ENCODE data around the gene RFX4. TPM values are rescaled to one million over a fixed set of nuclear protein-coding genes. Genes with fewer than 3 reads are reported as not detected.

RFX4 gene
- total and polyA plus RNA-seq, 2 of the 8 experiments (the other 6 are each of a cell fraction or from before 2014, with no cell fraction given), result 0.06 TPM; not detected in 1

DNA sequence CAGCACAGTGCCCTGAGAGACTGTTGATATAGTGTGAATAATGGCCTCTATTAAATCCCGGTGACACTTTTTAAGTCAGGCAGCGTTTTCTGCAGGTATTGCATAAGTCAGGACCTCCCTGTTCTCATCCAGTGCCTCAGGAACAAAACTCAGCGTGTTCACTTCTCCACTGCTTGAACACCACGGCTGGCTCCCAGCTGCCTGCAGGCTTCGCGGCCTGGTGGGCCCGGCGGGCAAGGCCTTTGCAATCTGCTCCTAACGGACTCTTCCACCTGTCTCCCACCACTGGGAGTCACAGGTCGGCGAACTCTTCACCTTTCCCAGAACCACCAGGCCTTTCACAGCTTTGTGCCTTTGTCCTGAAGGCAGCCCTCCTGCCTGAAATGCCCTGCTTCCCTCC, 18.7 kb downstream of the RFX4 start:
- Histone ChIP-seq H2BK120ac (replicated peaks; ENCODE audit: low read depth, low read length) (no peak overlapping the region), H3K14ac (ENCODE audit: insufficient read length) (no peak overlapping the region), H3K4me3 (ENCODE audit: extremely low read depth in 1 of 4, insufficient read depth in 2 of 4, low read depth in 3 of 4, low read length in 4 of 4) (no peak overlapping the region), H2BK12ac (ENCODE audit: low read depth, low read length) (0 out of 2 replicates have a peak overlapping the region, but pooled peaks have one; percentile 21), H3K4me1 (replicated peaks in 1 of 4; ENCODE audit: control insufficient read depth in 3 of 4, insufficient read depth in 4 of 4, low read length in 3 of 4) (peaks cover 6 to 13% (median 11%) of the 10 kb centered on the region in 4 experiments), H3K36me3 (ENCODE audit: control insufficient read depth in 2 of 4, insufficient read depth in 4 of 4, low read length in 3 of 4) (no peaks in the 10 kb centered on the region), H3K27me3 (replicated peaks in 1 of 4; ENCODE audit: control insufficient read depth in 3 of 4, extremely low read depth in 1 of 4, insufficient read depth in 3 of 4, low read length in 3 of 4) (peaks cover 0 to 4% (median 0%) of the 10 kb centered on the region in 4 experiments; a peak in 1 of 7 replicates), H3K4ac (replicated peaks; ENCODE audit: insufficient read length, low read depth, low read length) (no peak overlapping the region), H3K4me2 (ENCODE audit: insufficient read depth in 1 of 2, low read depth in 2 of 2, low read length in 2 of 2) (no peak overlapping the region; a peak in 1 of 4 replicates), H3K56ac (replicated peaks; ENCODE audit: insufficient read length, low read depth, low read length) (no peak overlapping the region), H3K9me3 (ENCODE audit: insufficient read depth in 2 of 2, low read depth in 1 of 2, low read length in 1 of 2) (no peaks in the 10 kb centered on the region), H4K91ac (replicated peaks; ENCODE audit: insufficient read length, low read length) (no peak overlapping the region), H4K8ac (ENCODE audit: extremely low read depth, insufficient read depth, low read length) (peak overlapping the region; percentile 46; the same call in 1 of the 2 replicates), H4K5ac (ENCODE audit: insufficient read length, low read depth, low read length) (no peak overlapping the region), H4K20me1 (replicated peaks in 1 of 2; ENCODE audit: control insufficient read depth in 1 of 2, insufficient read depth in 2 of 2, low read length in 2 of 2) (no peaks in the 10 kb centered on the region), H3K9ac (replicated peaks in 1 of 4; ENCODE audit: extremely low read depth in 1 of 4, low read depth in 3 of 4, low read length in 3 of 4) (no peak overlapping the region), H2BK20ac (ENCODE audit: low read length) (peak overlapping the region; percentile 51; the same call in 1 of the 2 replicates), H2BK5ac (ENCODE audit: low read depth, low read length) (0 out of 2 replicates have a peak overlapping the region, but pooled peaks have one; percentile 21), H3K18ac (ENCODE audit: extremely low read depth, low read length) (0 out of 2 replicates have a peak overlapping the region, but pooled peaks have one; percentile 24), H2BK15ac (ENCODE audit: low read length) (no peak overlapping the region), H2AK5ac (ENCODE audit: low read depth, low read length) (no peak overlapping the region), H3K23ac (ENCODE audit: insufficient read length) (no peak overlapping the region), H2AFZ (ENCODE audit: low read length) (no peak overlapping the region), H3K23me2 (ENCODE audit: low read depth, low read length) (0 out of 2 replicates have a peak, but pooled peaks cover 4% of the 10 kb centered on the region), H3K79me2 (ENCODE audit: control insufficient read depth in 1 of 2, insufficient read depth in 2 of 2, low read length in 2 of 2) (no peaks in the 10 kb centered on the region), H3K27ac (ENCODE audit: low read depth, low read length) (no peak overlapping the region), H3K79me1 (ENCODE audit: low read depth, low read length) (no peaks in the 10 kb centered on the region)
- FAIRE-seq (no peak), DNase-seq (ENCODE audit: low read depth in 1 of 2, low spot score in 2 of 2) (no peak)
- WGBS, 2 experiments (ENCODE audit: extremely low coverage in 1 of 2, insufficient coverage in 1 of 2, insufficient read length in 1 of 2, insufficient replicate concordance in 2 of 2, low coverage in 1 of 2, low lambda C conversion rate in 2 of 2, missing lambda C conversion rate in 1 of 2), result 89% methylated on average over 11 of the region's 11 CpGs; no CpG with 5 or more reads in 1 of the 2 experiments
- POLR2A ChIA-PET (ENCODE audit: partially characterized antibody), result no interaction called here
- CTCF ChIA-PET (ENCODE audit: partially characterized antibody), result interaction anchor here (1.2 kb wide), 1 partner anchor 16 kb away, joined by 3 read pairs; no protein-coding TSS in a partner anchor
- TF ChIP-seq TCF12 (IDR thresholded peaks at IDR 0.05; ENCODE audit: low read depth, low read length) (no peak), PHF8 (conservative IDR thresholded peaks at IDR 0.05; ENCODE audit: low read depth, low read length) (no peak), HDAC6 (IDR thresholded peaks at IDR 0.05; ENCODE audit: low read depth, low read length) (no peak), POLR2A (IDR thresholded peaks at IDR 0.05; ENCODE audit: control extremely low read depth in 1 of 2, low read depth in 2 of 2, low read length in 2 of 2) (no peak), SP4 (IDR thresholded peaks at IDR 0.05; ENCODE audit: low read length) (no peak), ZNF274 (IDR thresholded peaks at IDR 0.05; ENCODE audit: borderline replicate concordance, extremely low read depth, low read length) (no peak), POU5F1 (IDR thresholded peaks at IDR 0.05; ENCODE audit: low read depth, low read length) (no peak), NANOG (IDR thresholded peaks at IDR 0.05; ENCODE audit: insufficient read depth, low read depth, low read length, poor library complexity, severe bottlenecking) (no peak), GABPA (IDR thresholded peaks at IDR 0.05; ENCODE audit: borderline replicate concordance, insufficient read depth, low read length) (no peak)
